K562 (cell line): Measurements from ENCODE around the gene SERTAD1. TPM values are rescaled to one million over a fixed set of nuclear protein-coding genes. Genes with fewer than 3 reads are reported as not detected.

Experiments used
- CHAMP1 ChIP-seq: fragments of 450-650 bp; IDR thresholded peaks from 2 replicates; pipeline ENCODE4 v1.6.1; 2016; ENCODE audit warnings: mild to moderate bottlenecking
- DMBX1 ChIP-seq: fragments of 250-450 bp; sonication (Bioruptor Pico); IDR thresholded peaks from 2 replicates; pipeline ENCODE4 v1.8.0; 2022; ENCODE audit warnings: inconsistent platforms, mild to moderate bottlenecking, moderate library complexity, borderline replicate concordance
- ELK3 ChIP-seq: fragments of 450-650 bp; formaldehyde crosslinking; IDR thresholded peaks from 2 replicates; pipeline ENCODE4 v1.4.0; 2020; ENCODE audit warnings: mild to moderate bottlenecking
- FOXK2 ChIP-seq, 2 experiments: fragments of 450-650 bp; IDR thresholded peaks in 1 of 2; conservative IDR thresholded peaks in 1 of 2; 2 replicates each; pipeline ENCODE4 v1.6.1; 2016; ENCODE audit warnings: low read depth in 2 of 2, mild to moderate bottlenecking in 1 of 2
- GTF2F1 ChIP-seq: IDR thresholded peaks from 2 replicates; pipeline ENCODE4 v1.6.1; 2011; ENCODE audit warnings: low read depth, low read length, improper control_type of control experiment
- KAT2B ChIP-seq: IDR thresholded peaks from one replicate; pipeline ENCODE4 v1.6.1; 2012; ENCODE audit warnings: low read depth, mild to moderate bottlenecking, control low read depth, inconsistent platforms, low read length, moderate library complexity
- NR2C1 ChIP-seq, 2 experiments: fragments of 450-650 bp; IDR thresholded peaks; 2 replicates each; pipeline ENCODE4 v1.6.1; 2017; ENCODE audit warnings: mild to moderate bottlenecking in 2 of 2, antibody characterized with exemption in 1 of 2, inconsistent platforms in 1 of 2, missing compliant biosample characterization in 1 of 2, missing genetic modification characterization in 1 of 2
- PURB ChIP-seq: sonication (generic); formaldehyde crosslinking; IDR thresholded peaks from 2 replicates; pipeline ENCODE4 v1.9.0; 2021; ENCODE audit warnings: low read depth, mild to moderate bottlenecking, missing genetic modification reagents
- SAFB ChIP-seq: fragments of 200-400 bp; formaldehyde crosslinking; IDR thresholded peaks from 2 replicates; pipeline ENCODE4 v1.6.1; 2017; ENCODE audit warnings: low read depth, low read length, borderline replicate concordance
- SNAPC5 ChIP-seq: fragments of 250-450 bp; sonication (Bioruptor Pico); IDR thresholded peaks from 2 replicates; pipeline ENCODE4 v1.8.0; 2021; ENCODE audit warnings: moderate library complexity, mild to moderate bottlenecking, inconsistent platforms
- TSHZ1 ChIP-seq: fragments of 250-450 bp; sonication (Bioruptor Pico); IDR thresholded peaks from 2 replicates; pipeline ENCODE4 v1.4.0; 2020; ENCODE audit warnings: mild to moderate bottlenecking, moderate library complexity
- ZBTB26 ChIP-seq: fragments of 450-650 bp; formaldehyde crosslinking; IDR thresholded peaks from 2 replicates; pipeline ENCODE4 v1.4.0; 2022; ENCODE audit warnings: missing genetic modification characterization
- ZNF3 ChIP-seq: fragments of 250-450 bp; sonication (Bioruptor Pico); IDR thresholded peaks from 2 replicates; pipeline ENCODE4 v1.5.0; 2021; ENCODE audit warnings: mild to moderate bottlenecking, moderate library complexity
- ZNF398 ChIP-seq: fragments of 250-450 bp; sonication (Bioruptor Pico); IDR thresholded peaks from 2 replicates; pipeline ENCODE4 v1.8.0; 2021; ENCODE audit warnings: moderate library complexity, mild to moderate bottlenecking, inconsistent platforms
- ZNF551 ChIP-seq: fragments of 250-450 bp; sonication (Bioruptor Pico); IDR thresholded peaks from 2 replicates; pipeline ENCODE4 v1.5.0; 2021; ENCODE audit warnings: mild to moderate bottlenecking, moderate library complexity
- ZNF699 ChIP-seq: fragments of 250-450 bp; sonication (Bioruptor Pico); IDR thresholded peaks from 2 replicates; pipeline ENCODE4 v1.8.0; 2021; ENCODE audit warnings: mild to moderate bottlenecking, moderate library complexity; ENCODE audit not compliant: insufficient replicate concordance
- ZNF75A ChIP-seq: fragments of 450-650 bp; formaldehyde crosslinking; IDR thresholded peaks from 2 replicates; pipeline ENCODE4 v1.4.0; 2020; ENCODE audit warnings: mild to moderate bottlenecking
- ZNF778 ChIP-seq: fragments of 450-650 bp; formaldehyde crosslinking; IDR thresholded peaks from 2 replicates; pipeline ENCODE4 v1.4.0; 2020; ENCODE audit warnings: mild to moderate bottlenecking, moderate library complexity
- polyA plus RNA-seq, 8 experiments: library from polyadenylated mRNA; depleted of rRNA in 4 of 8; stranded (reverse) in 5 of 8; unstranded in 3 of 8; fragments of >200 nt; fragmentation: Nextera tagmentation in 2 of 8; fragmentation: Illumina TruSeq in 1 of 8; extraction: Ambion mirVana in 2 of 8; extraction: Trizol in 1 of 8; gene quantifications; 2 replicates each; pipeline versions ENCODE4 v1.2.1 to v1.2.3, GENCODE V29; 2011 to 2014; ENCODE audit warnings: inconsistent platforms in 1 of 8, missing spikeins in 1 of 8
- total RNA-seq, 7 experiments: library from RNA; depleted of rRNA in 6 of 7; stranded (reverse); fragments of >200 nt in 6 of 7; fragmentation: Illumina TruSeq in 2 of 7; extraction: Trizol in 2 of 7; gene quantifications; 2 replicates each; pipeline versions ENCODE4 v1.2.1 to v1.2.3, GENCODE V29; 2011 to 2021; ENCODE audit warnings: low replicate concordance in 1 of 7

The SERTAD1 gene
- total and polyA plus RNA-seq, 9 of the 15 experiments (the other 6 are each of a cell fraction or from before 2014, with no cell fraction given), result 0.15 to 8.7 (median 4.9) TPM

GRCh38 chr19:40465025-40465556, 39.3 kb upstream of the SERTAD1 start (continued):
- TF ChIP-seq CHAMP1 (no peak), FOXK2 (conservative IDR thresholded peaks at IDR 0.05 in 1 of 2, IDR thresholded peaks at IDR 0.05 in 1 of 2; ENCODE audit: low read depth in 2 of 2) (no peak), ZBTB26 (no peak), ELK3 (CRISPR knock-in tag) (no peak), DMBX1 (no peak), KAT2B (no peak), ZNF551 (CRISPR knock-in tag) (no peak), ZNF75A (CRISPR knock-in tag) (no peak), NR2C1 (IDR thresholded peaks at IDR 0.05) (no peak), NR2C1 (tag; IDR thresholded peaks at IDR 0.05) (no peak), ZNF778 (CRISPR knock-in tag) (no peak), ZNF699 (CRISPR knock-in tag) (no peak), TSHZ1 (CRISPR knock-in tag) (no peak), SAFB (no peak), ZNF3 (CRISPR knock-in tag) (no peak), ZNF398 (CRISPR knock-in tag) (no peak), PURB (CRISPR knock-in tag) (no peak), GTF2F1 (no peak), SNAPC5 (CRISPR knock-in tag) (no peak)
